NCI-H748 (cell line): ENCODE data around the gene CUL9.

ENCODE experiments used
- DNase-seq: peaks from one replicate; lab custom pipeline; 2025; ENCODE audit not compliant: unreplicated experiment; lab: John Stamatoyannopoulos, UW

Gene CUL9

GRCh38 chr6:43254138-43254817, 72.3 kb downstream of the CUL9 start:
- DNase-seq = no peak

- DNase-seq = no peak
These were observed 72.8 kb downstream of the CUL9 start for GRCh38 chr6:43254846-43255245.

GRCh38 chr6:43255408-43256054, 73.5 kb downstream of the CUL9 start:
- DNase-seq = no peak

- no peak for DNase-seq
These were observed 74.8 kb downstream of the CUL9 start for GRCh38 chr6:43256670-43257366.

- DNase-seq = no peak
These were observed 75.6 kb downstream of the CUL9 start for GRCh38 chr6:43257367-43258145.

GRCh38 chr6:43258180-43258579, 76.2 kb downstream of the CUL9 start:
- no peak for DNase-seq

GRCh38 chr6:43258807-43259686, 77.1 kb downstream of the CUL9 start:
- DNase-seq = no peak

- DNase-seq = no peak
These were observed 78.8 kb downstream of the CUL9 start for GRCh38 chr6:43260791-43261190.

- no peak for DNase-seq
These were observed 79.2 kb downstream of the CUL9 start for GRCh38 chr6:43261198-43261597.

- no peak for DNase-seq
These were observed 80.2 kb downstream of the CUL9 start for GRCh38 chr6:43262000-43262779.

- DNase-seq = no peak
These were observed 80.9 kb downstream of the CUL9 start for GRCh38 chr6:43262780-43263313.

GRCh38 chr6:43263314-43264178, 81.5 kb downstream of the CUL9 start:
- DNase-seq = no peak

- DNase-seq = no peak
These were observed 82.7 kb downstream of the CUL9 start for GRCh38 chr6:43264599-43265145.

- no peak for DNase-seq
These were observed 83.6 kb downstream of the CUL9 start for GRCh38 chr6:43265564-43265963.

- no peak for DNase-seq
These were observed 85.8 kb downstream of the CUL9 start for GRCh38 chr6:43267619-43268354.

GRCh38 chr6:43268355-43268700, 86.3 kb downstream of the CUL9 start:
- no peak for DNase-seq

- DNase-seq = no peak
These were observed 86.8 kb downstream of the CUL9 start for GRCh38 chr6:43268782-43269272.
